GM12878 (cell line): ENCODE results near the gene TMC6. TPM values are rescaled to one million over a fixed set of nuclear protein-coding genes. Genes with fewer than 3 reads are reported as not detected.
A peak's percentile ranks its signal among the peaks of the same experiment; 100 is the strongest.

Source experiments
- ATF2 ChIP-seq: IDR thresholded peaks from 2 replicates; pipeline ENCODE4 v1.6.1; 2012; ENCODE audit warnings: low read length, inconsistent platforms
- BCL11A ChIP-seq: IDR thresholded peaks from 2 replicates; pipeline ENCODE4 v1.6.1; 2011; ENCODE audit warnings: low read depth, low read length
- CBX5 ChIP-seq: sonication (generic); IDR thresholded peaks from 2 replicates; pipeline ENCODE4 v1.6.1; 2016; ENCODE audit warnings: low read depth, moderate library complexity, mild to moderate bottlenecking, inconsistent platforms
- DPF2 ChIP-seq: fragments of 450-650 bp; IDR thresholded peaks from 2 replicates; pipeline ENCODE4 v1.6.1; 2017; ENCODE audit warnings: mild to moderate bottlenecking
- EED ChIP-seq: sonication (generic); IDR thresholded peaks from 2 replicates; pipeline ENCODE4 v1.6.1; 2016; ENCODE audit warnings: antibody characterized with exemption, low read depth
- HDAC2 ChIP-seq: fragments of 200-600 bp; sonication (generic); IDR thresholded peaks from 2 replicates; pipeline ENCODE4 v1.6.1; 2017
- IKZF1 ChIP-seq: fragments of 450-650 bp; conservative IDR thresholded peaks from 2 replicates; pipeline ENCODE4 v1.6.1; 2017; ENCODE audit warnings: antibody characterized with exemption, mild to moderate bottlenecking
- KLF5 ChIP-seq: fragments of 450-650 bp; IDR thresholded peaks from 2 replicates; pipeline ENCODE4 v1.6.1; 2014; ENCODE audit warnings: mild to moderate bottlenecking; ENCODE audit not compliant: partially characterized antibody
- MLLT1 ChIP-seq: fragments of 450-650 bp; IDR thresholded peaks from 2 replicates; pipeline ENCODE4 v1.6.1; 2016; ENCODE audit warnings: mild to moderate bottlenecking
- MTA3 ChIP-seq: IDR thresholded peaks from 2 replicates; pipeline ENCODE4 v1.6.1; 2012; ENCODE audit warnings: low read length, inconsistent platforms, borderline replicate concordance
- NRF1 ChIP-seq: conservative IDR thresholded peaks from 2 replicates; pipeline ENCODE4 v1.6.1; 2011; ENCODE audit warnings: mild to moderate bottlenecking, low read depth, low read length, improper control_type of control experiment
- POLR2AphosphoS5 ChIP-seq: IDR thresholded peaks from 2 replicates; pipeline ENCODE4 v1.6.1; 2011; ENCODE audit warnings: mild to moderate bottlenecking, low read length, inconsistent platforms
- RELA ChIP-seq: fragments of 450-650 bp; IDR thresholded peaks from 2 replicates; pipeline ENCODE4 v1.8.0; 2014; ENCODE audit warnings: borderline replicate concordance; ENCODE audit not compliant: partially characterized antibody
- REST ChIP-seq: IDR thresholded peaks from 2 replicates; pipeline ENCODE4 v1.6.1; 2012; ENCODE audit warnings: mild to moderate bottlenecking, low read depth, low read length
- SRF ChIP-seq, 2 experiments: IDR thresholded peaks; 2 replicates each; pipeline ENCODE4 v1.6.1; 2011; ENCODE audit warnings: low read depth in 2 of 2, low read length in 2 of 2, mild to moderate bottlenecking in 1 of 2, moderate library complexity in 1 of 2
- STAT1 ChIP-seq: fragments of 450-650 bp; conservative IDR thresholded peaks from 2 replicates; pipeline ENCODE4 v1.6.1; 2014; ENCODE audit warnings: antibody characterized with exemption, mild to moderate bottlenecking
- TARDBP ChIP-seq: IDR thresholded peaks from 2 replicates; pipeline ENCODE4 v1.6.1; 2016; ENCODE audit warnings: borderline replicate concordance
- YY1 ChIP-seq: IDR thresholded peaks from 2 replicates; pipeline ENCODE4 v1.6.1; 2011; ENCODE audit warnings: low read depth, mild to moderate bottlenecking, low read length
- ZNF687 ChIP-seq: fragments of 450-650 bp; IDR thresholded peaks from 2 replicates; pipeline ENCODE4 v1.6.1; 2017; ENCODE audit warnings: mild to moderate bottlenecking, moderate library complexity
- polyA plus RNA-seq, 11 experiments: library from polyadenylated mRNA; depleted of rRNA in 4 of 11; unstranded in 6 of 11; stranded (reverse) in 5 of 11; fragments of >200 nt; fragmentation: Nextera tagmentation in 4 of 11; fragmentation: Illumina TruSeq in 1 of 11; extraction: Ambion mirVana in 4 of 11; extraction: Trizol in 1 of 11; gene quantifications; 1 replicate in 1 of 11; 2 replicates in 10 of 11; pipeline versions ENCODE4 v1.2.1 to v1.2.3, GENCODE V29; 2011 to 2016; ENCODE audit warnings: inconsistent platforms in 2 of 11, missing spikeins in 2 of 11, low read depth in 1 of 11
- total RNA-seq, 4 experiments: library from RNA; depleted of rRNA in 3 of 4; stranded (reverse); fragments of >200 nt in 3 of 4; fragmentation: Illumina TruSeq in 1 of 4; extraction: Trizol in 1 of 4; gene quantifications; 2 replicates each; pipeline versions ENCODE4 v1.2.1 to v1.2.3, GENCODE V29; 2013 to 2021

TMC6 gene
- total and polyA plus RNA-seq, 10 of the 15 experiments (the other 5 are each of a cell fraction or from before 2014, with no cell fraction given), result 1.9 to 232 (median 60.6) TPM

- peak; percentile 89 for TF ChIP-seq ATF2
- TF ChIP-seq ZNF687, result peak; percentile 86
- 0 out of 2 replicates have a peak, but pooled peaks have one; percentile 2 for TF ChIP-seq YY1
- TF ChIP-seq SRF (IDR thresholded peaks at IDR 0.05; ENCODE audit: low read depth in 2 of 2, low read length in 2 of 2), result peak in 1 of 2 experiments; percentile 92; a peak in 2 of 4 replicates
- peak; percentile 100 for TF ChIP-seq MLLT1
- peak; percentile 55; the same call in 1 of the 2 replicates for TF ChIP-seq MTA3
- no peak for TF ChIP-seq NRF1
- TF ChIP-seq BCL11A, result peak; percentile 54; the same call in 1 of the 2 replicates
- no peak for TF ChIP-seq TARDBP
- TF ChIP-seq RELA, result peak; percentile 94
- no peak for TF ChIP-seq REST
- TF ChIP-seq CBX5, result 0 out of 2 replicates have a peak, but pooled peaks have one; percentile 65
- TF ChIP-seq KLF5, result peak; percentile 99
- TF ChIP-seq STAT1, result peak; percentile 82; the same call in 1 of the 2 replicates
- peak; percentile 53 for TF ChIP-seq EED
- TF ChIP-seq HDAC2, result no peak
- peak; percentile 40; the same call in 1 of the 2 replicates for TF ChIP-seq DPF2
- TF ChIP-seq IKZF1, result peak; percentile 58
- TF ChIP-seq POLR2AphosphoS5, result peak; percentile 86
These were observed 26.6 kb upstream of the TMC6 start (continued) for GRCh38 chr17:78154903-78155811.
